Stimulated activated CD4-positive, alpha-beta T cell treated with anti-CD3 and anti-CD28 coated beads, Interleukin-4, amount 100 ng/mL, for 4 hours (primary cell): ENCODE results near the gene ARFGAP1.

ENCODE experiments used
- DNase-seq, 2 experiments: peaks; one replicate each; pipeline ENCODE4 v3.0.0-alpha.2; 2020

ARFGAP1 gene

GRCh38 chr20:63310265-63310991 is 37.8 kb downstream of the ARFGAP1 start:
- DNase-seq = no peak

- no peak for DNase-seq
These were observed 38.7 kb downstream of the ARFGAP1 start for GRCh38 chr20:63311186-63311832.

GRCh38 chr20:63311833-63312243 is 39.2 kb downstream of the ARFGAP1 start:
- no peak for DNase-seq

GRCh38 chr20:63312273-63312672 is 39.7 kb downstream of the ARFGAP1 start:
- no peak for DNase-seq

- no peak for DNase-seq
These were observed 40.2 kb downstream of the ARFGAP1 start for GRCh38 chr20:63312690-63313348.

- DNase-seq = no peak
These were observed 40.9 kb downstream of the ARFGAP1 start for GRCh38 chr20:63313349-63314014.

- no peak for DNase-seq
These were observed 41.4 kb downstream of the ARFGAP1 start for GRCh38 chr20:63314015-63314471.

- no peak for DNase-seq
These were observed 42.1 kb downstream of the ARFGAP1 start for GRCh38 chr20:63314566-63315239.

GRCh38 chr20:63315240-63315689 is 42.7 kb downstream of the ARFGAP1 start:
- no peak for DNase-seq

GRCh38 chr20:63315731-63316491 is 43.3 kb downstream of the ARFGAP1 start:
- no peak for DNase-seq

GRCh38 chr20:63316502-63316921 is 43.9 kb downstream of the ARFGAP1 start:
- no peak for DNase-seq

GRCh38 chr20:63317061-63317460 is 44.4 kb downstream of the ARFGAP1 start:
- no peak for DNase-seq

- DNase-seq = no peak
These were observed 45.1 kb downstream of the ARFGAP1 start for GRCh38 chr20:63317601-63318291.

- no peak for DNase-seq
These were observed 46.0 kb downstream of the ARFGAP1 start for GRCh38 chr20:63318391-63319163.

- no peak for DNase-seq
These were observed 46.8 kb downstream of the ARFGAP1 start for GRCh38 chr20:63319164-63320040.

- DNase-seq = no peak
These were observed 47.5 kb downstream of the ARFGAP1 start for GRCh38 chr20:63320041-63320511.

GRCh38 chr20:63320616-63321147 is 48.1 kb downstream of the ARFGAP1 start:
- DNase-seq = no peak

GRCh38 chr20:63321148-63321831 is 48.7 kb downstream of the ARFGAP1 start:
- no peak for DNase-seq
